Loucy (cell line): ENCODE measurements around the gene C7.
"Not testable (repeated sequence)": the region's sequence is repeated elsewhere in the genome, so short reads cannot be mapped to it uniquely, and the experiment has no call there.

Source experiments
- CTCF ChIP-seq: fragments of 200-600 bp; sonication (generic); conservative IDR thresholded peaks from 2 replicates; pipeline ENCODE4 v1.5.1; 2014; ENCODE audit warnings: mild to moderate bottlenecking, antibody characterized with exemption, low read length
- EZH2phosphoT487 ChIP-seq: fragments of 200-600 bp; IDR thresholded peaks from 2 replicates; pipeline ENCODE4 v1.6.1; 2018; ENCODE audit warnings: antibody characterized with exemption, mild to moderate bottlenecking, moderate library complexity, borderline replicate concordance

GRCh38 chr5:40865004-40865403 is 44.3 kb upstream of the C7 start:
- not testable (repeated sequence) for TF ChIP-seq CTCF, EZH2phosphoT487
